CD4-positive, alpha-beta T cell treated with Interleukin-6 at 100 ng/mL for 8 hours (primary cell): ENCODE data around the gene NRG2.

ENCODE experiments used
- DNase-seq: peaks from one replicate; pipeline ENCODE4 v3.0.0-alpha.2; 2020; ENCODE audit warnings: mixed read lengths, low spot score

Gene NRG2

GRCh38 chr5:139877129-139877597 is 165.9 kb downstream of the NRG2 start:
- DNase-seq = no peak

GRCh38 chr5:139875957-139876356 is 167.1 kb downstream of the NRG2 start:
- no peak for DNase-seq

GRCh38 chr5:139872851-139873794 is 170.0 kb downstream of the NRG2 start:
- no peak for DNase-seq

- no peak for DNase-seq
These were observed 170.9 kb downstream of the NRG2 start for GRCh38 chr5:139872052-139872766.

GRCh38 chr5:139871614-139872013 is 171.5 kb downstream of the NRG2 start:
- no peak for DNase-seq

GRCh38 chr5:139870677-139871076 is 172.4 kb downstream of the NRG2 start:
- no peak for DNase-seq

- DNase-seq = no peak
These were observed 173.9 kb downstream of the NRG2 start for GRCh38 chr5:139869042-139869790.

- DNase-seq = no peak
These were observed 175.5 kb downstream of the NRG2 start for GRCh38 chr5:139867581-139867980.

- DNase-seq = no peak
These were observed 176.0 kb downstream of the NRG2 start for GRCh38 chr5:139867109-139867508.

- DNase-seq = no peak
These were observed 178.2 kb downstream of the NRG2 start for GRCh38 chr5:139864716-139865483.

GRCh38 chr5:139863855-139864558 is 179.1 kb downstream of the NRG2 start:
- DNase-seq = peak; percentile 35

- DNase-seq = no peak
These were observed 179.7 kb downstream of the NRG2 start for GRCh38 chr5:139863361-139863760.

- no peak for DNase-seq
These were observed 180.3 kb downstream of the NRG2 start for GRCh38 chr5:139862803-139863202.

GRCh38 chr5:139862313-139862712 is 180.8 kb downstream of the NRG2 start:
- no peak for DNase-seq

- DNase-seq = no peak
These were observed 181.3 kb downstream of the NRG2 start for GRCh38 chr5:139861889-139862207.

- DNase-seq = no peak
These were observed 181.8 kb downstream of the NRG2 start for GRCh38 chr5:139861021-139861888.

GRCh38 chr5:139859013-139859412 is 184.1 kb downstream of the NRG2 start:
- no peak for DNase-seq

- DNase-seq = no peak
These were observed 186.4 kb downstream of the NRG2 start for GRCh38 chr5:139856714-139857113.

GRCh38 chr5:139855946-139856540 is 187.1 kb downstream of the NRG2 start:
- no peak for DNase-seq

GRCh38 chr5:139855451-139855850 is 187.6 kb downstream of the NRG2 start:
- no peak for DNase-seq
